ENCODE results near the gene TMPO. TPM values are rescaled to one million over a fixed set of nuclear protein-coding genes. Genes with fewer than 3 reads are reported as not detected.
"Not testable (repeated sequence)": the region's sequence is repeated elsewhere in the genome, so short reads cannot be mapped to it uniquely, and the experiment has no call there.

Gene TMPO
- total RNA-seq, 6 donors from 2014 or later = 40.0 to 124 (median 67.4) TPM

- Histone ChIP-seq H3K4me3 (no peak overlapping the region), H3K27me3 (no peaks in the 10 kb centered on the region), H3K27ac (no peak overlapping the region), H3K36me3 (peaks cover 3 to 50% (median 11%) of the 10 kb centered on the region in 4 donors), H3K9me3 (no peaks in the 10 kb centered on the region), H3K4me1 (no peaks in the 10 kb centered on the region)
- WGBS, 2 donors = 79 to 86% methylated on average over 5 of the region's 5 CpGs
- no peak for DNase-seq
- ATAC-seq (ENCODE audit: low FRiP score in 2 of 2) = no peak
- TF ChIP-seq, protein P1, sequence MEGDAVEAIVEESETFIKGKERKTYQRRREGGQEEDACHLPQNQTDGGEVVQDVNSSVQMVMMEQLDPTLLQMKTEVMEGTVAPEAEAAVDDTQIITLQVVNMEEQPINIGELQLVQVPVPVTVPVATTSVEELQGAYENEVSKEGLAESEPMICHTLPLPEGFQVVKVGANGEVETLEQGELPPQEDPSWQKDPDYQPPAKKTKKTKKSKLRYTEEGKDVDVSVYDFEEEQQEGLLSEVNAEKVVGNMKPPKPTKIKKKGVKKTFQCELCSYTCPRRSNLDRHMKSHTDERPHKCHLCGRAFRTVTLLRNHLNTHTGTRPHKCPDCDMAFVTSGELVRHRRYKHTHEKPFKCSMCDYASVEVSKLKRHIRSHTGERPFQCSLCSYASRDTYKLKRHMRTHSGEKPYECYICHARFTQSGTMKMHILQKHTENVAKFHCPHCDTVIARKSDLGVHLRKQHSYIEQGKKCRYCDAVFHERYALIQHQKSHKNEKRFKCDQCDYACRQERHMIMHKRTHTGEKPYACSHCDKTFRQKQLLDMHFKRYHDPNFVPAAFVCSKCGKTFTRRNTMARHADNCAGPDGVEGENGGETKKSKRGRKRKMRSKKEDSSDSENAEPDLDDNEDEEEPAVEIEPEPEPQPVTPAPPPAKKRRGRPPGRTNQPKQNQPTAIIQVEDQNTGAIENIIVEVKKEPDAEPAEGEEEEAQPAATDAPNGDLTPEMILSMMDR (IDR thresholded peaks at IDR 0.05) = no peak
- TF ChIP-seq EP300 (IDR thresholded peaks at IDR 0.05) = no peak
- no peak for TF ChIP-seq POLR2AphosphoS5 (IDR thresholded peaks at IDR 0.05)
Measured at GRCh38 chr12:98549371-98550110, 34.2 kb downstream of the TMPO start.

DNA sequence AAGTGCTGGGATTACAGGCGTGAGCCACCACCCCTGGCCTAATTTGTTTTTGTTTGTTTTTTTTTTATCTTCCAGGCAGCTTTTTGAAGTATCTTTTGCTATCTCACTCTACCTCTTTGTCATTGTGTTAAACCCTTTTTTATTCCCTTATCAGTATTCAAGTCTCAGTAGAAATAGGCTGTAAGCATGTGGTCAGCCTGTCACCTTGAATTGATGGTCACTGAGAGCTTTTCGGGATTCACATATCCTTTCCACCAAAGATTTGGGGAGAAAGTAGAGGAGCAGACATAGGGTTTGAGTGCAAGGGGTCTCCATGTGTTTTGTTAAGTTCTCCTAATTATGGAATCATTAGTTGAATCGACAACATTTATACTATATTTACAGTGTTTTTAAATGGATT lies 36.4 kb downstream of the TMPO start:
- Histone ChIP-seq H3K4me1 (no peaks in the 10 kb centered on the region), H3K36me3 (peaks cover 3 to 38% (median 5%) of the 10 kb centered on the region in 4 donors), H3K27ac (no peak overlapping the region), H3K9me3 (no peaks in the 10 kb centered on the region), H3K27me3 (no peaks in the 10 kb centered on the region), H3K4me3 (no peak overlapping the region)
- WGBS, 2 donors = 96 to 99% methylated on average over 3 of the region's 3 CpGs
- no peak for DNase-seq
- ATAC-seq (ENCODE audit: low FRiP score in 2 of 2) = no peak
- TF ChIP-seq, protein P1 (IDR thresholded peaks at IDR 0.05) = no peak

DNA sequence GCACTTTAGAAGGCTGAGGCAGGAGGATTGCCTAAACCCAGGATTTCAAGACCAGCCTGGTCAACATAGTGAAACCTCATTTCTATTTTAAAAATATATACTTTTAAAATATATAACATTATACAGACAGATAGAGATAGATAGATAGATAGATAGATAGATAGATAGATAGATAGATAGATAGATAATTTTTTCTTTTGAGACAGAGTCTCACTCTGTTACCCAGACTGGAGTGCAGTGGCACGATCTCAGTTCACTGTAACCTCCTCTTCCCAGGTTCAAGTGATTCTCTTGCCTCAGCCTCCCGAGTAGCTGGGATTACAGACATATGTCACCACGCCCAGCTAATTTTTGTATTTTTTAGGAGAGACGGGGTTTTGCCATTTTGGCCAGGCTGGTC lies 42.7 kb downstream of the TMPO start:
- not testable (repeated sequence) for H3K27ac ChIP-seq; H3K36me3 ChIP-seq; H3K4me1 ChIP-seq; DNase-seq; H3K9me3 ChIP-seq; H3K27me3 ChIP-seq; H3K4me3 ChIP-seq; ATAC-seq (ENCODE audit: low FRiP score in 2 of 2)
- 82 to 83% methylated on average over 4 of the region's 4 CpGs for WGBS, 2 donors

GRCh38 chr12:98559666-98560065 lies 44.3 kb downstream of the TMPO start:
- H3K4me3 ChIP-seq = no peak overlapping the region
- TF ChIP-seq POLR2A (IDR thresholded peaks at IDR 0.05) = no peak
- TF ChIP-seq, protein P1 (IDR thresholded peaks at IDR 0.05) = no peak
- TF ChIP-seq POLR2AphosphoS5 (IDR thresholded peaks at IDR 0.05) = no peak
- no peak for TF ChIP-seq EP300 (IDR thresholded peaks at IDR 0.05)
- no peaks in the 10 kb centered on the region for H3K9me3 ChIP-seq
- H3K4me1 ChIP-seq = no peaks in the 10 kb centered on the region
- no peaks in the 10 kb centered on the region for H3K36me3 ChIP-seq
- 0 to 100% methylated on average over 1 of the region's 1 CpG for WGBS, 2 donors
- DNase-seq (no peak), ATAC-seq (ENCODE audit: low FRiP score in 2 of 2) (no peak)
- no peaks in the 10 kb centered on the region for H3K27me3 ChIP-seq
- no peak overlapping the region for H3K27ac ChIP-seq

GRCh38 chr12:98561846-98562245 lies 46.5 kb downstream of the TMPO start:
- peaks cover 0 to 4% (median 0%) of the 10 kb centered on the region in 4 donors for H3K4me1 ChIP-seq
- DNase-seq = no peak
- H3K9me3 ChIP-seq = no peaks in the 10 kb centered on the region
- TF ChIP-seq POLR2A (IDR thresholded peaks at IDR 0.05) = no peak
- TF ChIP-seq EP300 (IDR thresholded peaks at IDR 0.05) = no peak
- TF ChIP-seq POLR2AphosphoS5 (IDR thresholded peaks at IDR 0.05) = no peak
- TF ChIP-seq, protein P1 (IDR thresholded peaks at IDR 0.05) = no peak
- no peak overlapping the region for H3K4me3 ChIP-seq
- WGBS, 2 donors = 93 to 94% methylated on average over 3 of the region's 3 CpGs
- no peak for ATAC-seq (ENCODE audit: low FRiP score in 2 of 2)
- H3K27ac ChIP-seq = no peak overlapping the region
- H3K36me3 ChIP-seq = no peaks in the 10 kb centered on the region
- no peaks in the 10 kb centered on the region for H3K27me3 ChIP-seq
